BJ (cell line): ENCODE measurements around the gene PDZD2. TPM values are rescaled to one million over a fixed set of nuclear protein-coding genes. Genes with fewer than 3 reads are reported as not detected.

Source experiments
- CTCF ChIA-PET: fragments of 350-600 bp; formaldehyde crosslinking; extraction: SDS; loops from one replicate; lab custom pipeline; 2021; ENCODE audit warnings: antibody characterized with exemption, inconsistent platforms; lab: Yijun Ruan, JAX
- POLR2A ChIA-PET: fragments of 300-600 bp; sonication (Branson Sonifier 250); formaldehyde crosslinking; extraction: SDS; loops from one replicate; lab custom pipeline; 2021; ENCODE audit warnings: antibody characterized with exemption; lab: Charles Lee
- DNase-seq: peaks from one replicate; pipeline ENCODE4 v3.0.0-alpha.2; 2011; ENCODE audit warnings: low read depth
- H3K27me3 ChIP-seq: 2 replicates; pipeline ENCODE4 v1.6.0; 2011; ENCODE audit warnings: low read length; ENCODE audit not compliant: control insufficient read depth, insufficient read depth
- H3K36me3 ChIP-seq: 2 replicates; pipeline ENCODE4 v1.5.1; 2011; ENCODE audit warnings: low read length; ENCODE audit not compliant: control insufficient read depth, insufficient read depth
- H3K4me3 ChIP-seq: 2 replicates; pipeline ENCODE4 v1.5.1; 2011; ENCODE audit warnings: low read depth, mild to moderate bottlenecking, control low read depth, low read length
- polyA plus RNA-seq: library from polyadenylated mRNA; depleted of rRNA; stranded (reverse); fragments of >200 nt; gene quantifications from 2 replicates; pipeline ENCODE4 v1.2.3, GENCODE V29; 2011
- TF ChIP-seq, protein P1 (sequence below): IDR thresholded peaks from 2 replicates; pipeline ENCODE4 v1.5.1; 2011; ENCODE audit warnings: low read depth, mild to moderate bottlenecking, control low read depth, inconsistent platforms, low read length, moderate library complexity; ENCODE audit not compliant: insufficient read depth

Gene PDZD2
- polyA plus RNA-seq, 1 experiment = 0.06 TPM

DNA sequence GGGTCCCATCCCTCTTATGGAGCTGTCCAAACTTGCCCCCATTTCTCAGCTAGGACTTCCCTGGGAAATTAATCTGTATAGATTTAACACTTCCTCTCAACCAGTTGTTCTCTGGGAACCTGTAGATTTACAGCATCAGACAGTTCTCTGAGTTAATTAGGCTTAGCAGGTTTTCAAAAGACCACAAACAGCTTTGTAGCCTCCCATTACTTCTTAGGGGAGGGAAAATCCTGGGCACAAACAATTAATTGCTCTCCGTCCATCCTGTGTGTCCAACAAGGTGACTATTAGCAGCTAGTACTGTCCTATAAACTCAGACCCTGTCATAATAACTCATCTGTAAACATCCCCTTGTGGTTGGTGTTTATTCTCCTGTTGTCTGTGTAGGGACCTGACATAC lies 337.2 kb downstream of the PDZD2 start:
- Histone ChIP-seq H3K36me3 (no peaks in the 10 kb centered on the region), H3K27me3 (no peaks in the 10 kb centered on the region; the same call in 1 of the 2 replicates), H3K4me3 (no peak overlapping the region)
- TF ChIP-seq, protein P1, sequence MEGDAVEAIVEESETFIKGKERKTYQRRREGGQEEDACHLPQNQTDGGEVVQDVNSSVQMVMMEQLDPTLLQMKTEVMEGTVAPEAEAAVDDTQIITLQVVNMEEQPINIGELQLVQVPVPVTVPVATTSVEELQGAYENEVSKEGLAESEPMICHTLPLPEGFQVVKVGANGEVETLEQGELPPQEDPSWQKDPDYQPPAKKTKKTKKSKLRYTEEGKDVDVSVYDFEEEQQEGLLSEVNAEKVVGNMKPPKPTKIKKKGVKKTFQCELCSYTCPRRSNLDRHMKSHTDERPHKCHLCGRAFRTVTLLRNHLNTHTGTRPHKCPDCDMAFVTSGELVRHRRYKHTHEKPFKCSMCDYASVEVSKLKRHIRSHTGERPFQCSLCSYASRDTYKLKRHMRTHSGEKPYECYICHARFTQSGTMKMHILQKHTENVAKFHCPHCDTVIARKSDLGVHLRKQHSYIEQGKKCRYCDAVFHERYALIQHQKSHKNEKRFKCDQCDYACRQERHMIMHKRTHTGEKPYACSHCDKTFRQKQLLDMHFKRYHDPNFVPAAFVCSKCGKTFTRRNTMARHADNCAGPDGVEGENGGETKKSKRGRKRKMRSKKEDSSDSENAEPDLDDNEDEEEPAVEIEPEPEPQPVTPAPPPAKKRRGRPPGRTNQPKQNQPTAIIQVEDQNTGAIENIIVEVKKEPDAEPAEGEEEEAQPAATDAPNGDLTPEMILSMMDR = no peak
- DNase-seq = no peak
- POLR2A ChIA-PET = no interaction called here
- CTCF ChIA-PET = interaction anchor here (0.6 kb wide), 1 partner anchor 101 kb away, joined by 3 read pairs; no protein-coding TSS in a partner anchor

DNA sequence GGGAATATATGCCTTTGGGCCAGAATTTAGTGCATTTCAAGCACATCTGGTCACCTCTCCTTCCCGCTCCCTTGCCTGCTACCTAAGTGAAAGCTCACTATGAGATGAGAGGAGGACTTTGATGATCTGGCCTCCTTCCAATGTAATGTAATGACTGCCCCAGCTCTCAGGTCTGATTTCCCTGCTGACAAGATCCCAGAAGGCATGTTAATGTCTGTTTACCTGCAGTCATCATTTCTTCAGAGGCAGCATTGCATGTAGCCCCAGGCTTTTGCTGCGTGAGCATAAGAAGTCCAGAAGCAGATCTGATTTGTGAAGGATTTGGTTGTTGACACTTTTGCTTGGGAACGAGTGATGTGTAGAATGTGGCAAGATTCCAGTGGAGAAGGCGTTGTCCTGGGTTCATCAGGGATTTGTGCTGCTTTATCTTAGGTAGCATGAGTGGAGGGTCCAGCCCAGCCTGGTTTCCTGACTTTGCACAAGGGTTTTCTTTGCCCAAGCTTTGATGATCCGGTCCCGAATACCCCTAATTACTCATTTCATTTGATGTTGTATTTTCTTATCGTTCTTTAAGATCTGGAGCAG lies 342.5 kb downstream of the PDZD2 start:
- POLR2A ChIA-PET = no interaction called here
- CTCF ChIA-PET = interaction anchor here (1.4 kb wide), 1 partner anchor 95 kb away, joined by 3 read pairs; no protein-coding TSS in a partner anchor

DNA sequence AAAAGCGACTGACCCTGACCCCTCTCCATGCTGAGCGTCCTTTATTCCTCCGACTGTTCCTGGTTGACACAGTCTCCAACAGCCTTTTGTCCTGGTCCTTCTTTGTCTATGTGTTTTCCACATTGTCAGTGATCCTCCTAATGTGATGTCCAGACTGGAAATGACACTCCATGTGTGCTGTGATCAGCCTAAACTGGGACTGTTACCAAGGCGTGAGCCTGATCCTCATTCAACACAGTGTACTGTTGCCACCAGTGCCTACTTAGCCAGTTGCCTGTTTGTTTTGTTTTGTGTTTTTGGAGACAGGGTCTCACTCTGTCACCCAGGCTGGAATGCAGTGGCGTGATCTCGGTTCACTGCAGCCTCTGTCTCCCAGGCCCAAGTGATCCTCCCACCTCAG lies 343.1 kb downstream of the PDZD2 start:
- CTCF ChIA-PET = interaction anchor here (1.4 kb wide), 1 partner anchor 95 kb away, joined by 3 read pairs; no protein-coding TSS in a partner anchor
- no peak overlapping the region for H3K4me3 ChIP-seq
- H3K36me3 ChIP-seq = no peaks in the 10 kb centered on the region
- no peaks in the 10 kb centered on the region; the same call in 1 of the 2 replicates for H3K27me3 ChIP-seq
- POLR2A ChIA-PET = no interaction called here
- DNase-seq = no peak
- TF ChIP-seq, protein P1 = no peak

More for the DNA sequence above, 342.5 kb downstream of the PDZD2 start:
- no peak for DNase-seq
- Histone ChIP-seq H3K36me3 (no peaks in the 10 kb centered on the region), H3K4me3 (no peak overlapping the region), H3K27me3 (no peaks in the 10 kb centered on the region; the same call in 1 of the 2 replicates)
- TF ChIP-seq, protein P1 = no peak

DNA sequence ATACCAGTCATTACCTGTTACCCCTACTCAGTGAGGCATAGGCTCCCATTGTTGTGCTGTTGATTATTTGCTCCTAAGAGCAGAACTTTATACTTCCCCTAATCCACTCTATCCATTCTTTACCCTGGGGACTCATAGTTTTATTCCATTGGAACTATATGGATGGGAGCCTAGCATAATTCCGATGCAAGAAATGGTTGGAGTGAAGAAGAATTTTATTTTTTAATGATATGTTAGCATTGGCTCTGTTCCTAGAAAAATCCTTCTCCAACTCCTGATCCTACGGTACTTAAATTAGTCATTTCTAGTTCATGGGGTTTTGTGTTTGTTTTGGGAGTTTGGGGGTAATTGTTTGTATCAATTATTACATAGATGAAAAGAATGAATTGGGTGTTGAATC lies 343.7 kb downstream of the PDZD2 start:
- H3K36me3 ChIP-seq = no peaks in the 10 kb centered on the region
- TF ChIP-seq, protein P1 = no peak
- CTCF ChIA-PET = no interaction called here
- no peak overlapping the region for H3K4me3 ChIP-seq
- H3K27me3 ChIP-seq = no peaks in the 10 kb centered on the region; the same call in 1 of the 2 replicates
- POLR2A ChIA-PET = no interaction called here
- DNase-seq = no peak

DNA sequence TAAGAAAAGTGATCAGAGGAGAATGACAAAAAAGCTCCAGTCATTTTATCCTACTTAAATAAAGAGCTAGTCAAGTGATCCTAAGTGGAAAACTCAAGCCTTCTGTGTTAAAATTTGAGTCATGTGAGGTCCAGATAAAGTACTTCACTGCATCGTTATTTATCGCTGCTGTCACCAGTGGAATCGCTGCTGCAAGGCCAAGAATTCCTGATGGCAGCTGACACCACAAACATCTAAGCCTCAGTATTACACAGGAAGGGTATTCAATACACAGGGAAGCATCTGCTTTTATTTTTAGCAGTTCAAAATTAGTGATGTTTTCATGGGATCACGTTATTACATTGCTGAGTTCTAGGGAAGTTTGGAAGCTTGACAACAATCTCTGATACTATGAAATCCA lies 344.9 kb downstream of the PDZD2 start:
- ChIA-PET POLR2A (interaction anchor here (0.7 kb wide), 1 partner anchor 42 kb away, joined by 4 read pairs; no protein-coding TSS in a partner anchor), CTCF (interaction anchor here (1.0 kb wide), 1 partner anchor 25 kb away, joined by 3 read pairs; no protein-coding TSS in a partner anchor)
- no peaks in the 10 kb centered on the region for H3K36me3 ChIP-seq
- H3K27me3 ChIP-seq = no peaks in the 10 kb centered on the region; the same call in 1 of the 2 replicates
- TF ChIP-seq, protein P1 = no peak
- peak; percentile 50 for DNase-seq
- no peak overlapping the region for H3K4me3 ChIP-seq
